Lower leg skin (tissue), 4 donors: ENCODE results near the gene SLC25A27. TPM values are rescaled to one million over a fixed set of nuclear protein-coding genes. Genes with fewer than 3 reads are reported as not detected.
A peak's percentile ranks its signal among the peaks of the same experiment; 100 is the strongest.
"Not testable (repeated sequence)": the region's sequence is repeated elsewhere in the genome, so short reads cannot be mapped to it uniquely, and the experiment has no call there.

Experiments
- DNase-seq, 2 donors: peaks; one replicate each; pipeline ENCODE4 v3.0.0-alpha.2; 2019; ENCODE audit warnings: low spot score in 2 of 2
- H3K4me3 ChIP-seq: fragments of 200-600 bp; sonication (generic); 2 replicates; pipeline ENCODE4 v1.5.1; 2017; ENCODE audit warnings: mild to moderate bottlenecking, low read depth; ENCODE audit not compliant: poor library complexity, severe bottlenecking
- POLR2A ChIP-seq, 2 donors: fragments of 450-650 bp; IDR thresholded peaks; one replicate each; pipeline ENCODE4 v1.6.1; 2016 to 2017; ENCODE audit warnings: antibody characterized with exemption in 2 of 2, mild to moderate bottlenecking in 1 of 2, moderate library complexity in 1 of 2
- WGBS, 2 donors: methylation state at CpG; one replicate each; pipeline ENCODE4 v1.1.5; 2018; 5-methylcytosine and 5-hydroxymethylcytosine counted together
- intact Hi-C: fragments of 100-400 bp; cut with DNase I; formaldehyde crosslinking; loops from one replicate; pipeline ENCODE4 v1.15.0; 2023; ENCODE audit warnings: low total_unique reads
- total RNA-seq, 4 donors: library from RNA; depleted of rRNA; stranded (reverse); fragments of >200 nt; gene quantifications; one replicate each; pipeline ENCODE4 v1.1.0, GENCODE V29; 2016
- TF ChIP-seq, protein P1 (sequence below), 3 donors: fragments of 450-650 bp; IDR thresholded peaks; one replicate each; pipeline ENCODE4 v1.5.1; 2016; ENCODE audit warnings: antibody characterized with exemption in 3 of 3, mild to moderate bottlenecking in 3 of 3, moderate library complexity in 2 of 3

SLC25A27 gene
- total RNA-seq, 4 donors from 2014 or later: 17.0 to 21.4 (median 18.8) TPM

DNA sequence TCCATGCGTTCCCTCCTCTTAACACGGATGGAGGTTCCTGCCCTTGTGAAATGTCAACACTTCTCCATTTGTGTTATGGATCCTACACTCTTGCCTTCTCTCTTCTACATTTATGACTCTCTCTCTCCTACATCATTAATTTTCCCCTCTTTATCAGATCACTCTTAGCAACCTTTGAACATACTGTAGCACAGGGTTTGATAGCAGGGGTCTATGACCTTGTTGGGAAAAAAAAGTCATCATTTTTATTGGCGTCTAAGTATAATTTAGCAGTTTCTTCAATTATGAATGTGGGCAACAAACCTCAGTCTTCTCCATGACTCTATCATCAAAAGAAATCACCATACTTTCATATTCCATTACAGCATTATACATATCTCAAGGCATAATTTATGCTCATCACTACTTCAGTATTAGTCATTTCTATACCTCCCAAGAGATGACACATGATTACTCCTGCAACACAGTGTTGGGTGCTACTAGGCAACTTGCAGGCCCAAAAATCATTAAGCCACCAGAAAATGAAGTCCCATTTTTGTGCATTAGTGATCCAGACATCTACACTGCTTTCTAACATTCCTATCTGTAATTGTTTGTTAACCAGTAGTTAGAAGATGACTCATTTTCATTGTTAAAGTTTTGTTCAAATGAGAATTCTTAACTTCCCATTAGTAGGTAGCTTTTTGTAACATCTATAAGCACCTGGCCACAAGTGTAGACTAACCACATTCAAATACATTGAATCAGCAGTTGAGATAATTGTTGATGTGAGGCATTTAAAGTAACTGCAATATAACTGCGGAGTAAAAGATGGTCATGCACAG, 9.6 kb upstream of the SLC25A27 start:
- TF ChIP-seq POLR2A (IDR thresholded peaks at IDR 0.05): no peak
- TF ChIP-seq, protein P1, sequence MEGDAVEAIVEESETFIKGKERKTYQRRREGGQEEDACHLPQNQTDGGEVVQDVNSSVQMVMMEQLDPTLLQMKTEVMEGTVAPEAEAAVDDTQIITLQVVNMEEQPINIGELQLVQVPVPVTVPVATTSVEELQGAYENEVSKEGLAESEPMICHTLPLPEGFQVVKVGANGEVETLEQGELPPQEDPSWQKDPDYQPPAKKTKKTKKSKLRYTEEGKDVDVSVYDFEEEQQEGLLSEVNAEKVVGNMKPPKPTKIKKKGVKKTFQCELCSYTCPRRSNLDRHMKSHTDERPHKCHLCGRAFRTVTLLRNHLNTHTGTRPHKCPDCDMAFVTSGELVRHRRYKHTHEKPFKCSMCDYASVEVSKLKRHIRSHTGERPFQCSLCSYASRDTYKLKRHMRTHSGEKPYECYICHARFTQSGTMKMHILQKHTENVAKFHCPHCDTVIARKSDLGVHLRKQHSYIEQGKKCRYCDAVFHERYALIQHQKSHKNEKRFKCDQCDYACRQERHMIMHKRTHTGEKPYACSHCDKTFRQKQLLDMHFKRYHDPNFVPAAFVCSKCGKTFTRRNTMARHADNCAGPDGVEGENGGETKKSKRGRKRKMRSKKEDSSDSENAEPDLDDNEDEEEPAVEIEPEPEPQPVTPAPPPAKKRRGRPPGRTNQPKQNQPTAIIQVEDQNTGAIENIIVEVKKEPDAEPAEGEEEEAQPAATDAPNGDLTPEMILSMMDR (IDR thresholded peaks at IDR 0.05): no peak

GRCh38 chr6:46645265-46645664, 7.5 kb upstream of the SLC25A27 start:
- TF ChIP-seq, protein P1 (IDR thresholded peaks at IDR 0.05): no peak
- no peak for TF ChIP-seq POLR2A (IDR thresholded peaks at IDR 0.05)
- WGBS, 2 donors: 85 to 92% methylated on average over 1 of the region's 1 CpG
- no peak overlapping the region for H3K4me3 ChIP-seq
- no peak for DNase-seq
- intact Hi-C loops: no loop called here

More for the DNA sequence above, 9.6 kb upstream of the SLC25A27 start:
- no peak for DNase-seq
- intact Hi-C loops: no loop called here
- no peak overlapping the region for H3K4me3 ChIP-seq
- WGBS, 2 donors: 83 to 89% methylated on average over 4 of the region's 4 CpGs

- DNase-seq, H3K4me3 ChIP-seq, intact Hi-C loops: not testable (repeated sequence)
- 82 to 90% methylated on average over 3 to 4 of the region's 4 CpGs for WGBS, 2 donors
Measured at GRCh38 chr6:46648108-46648507, 4.7 kb upstream of the SLC25A27 start.

- 52 to 58% methylated on average over 5 of the region's 5 CpGs for WGBS, 2 donors
- DNase-seq: no peak
- no peak overlapping the region for H3K4me3 ChIP-seq
- intact Hi-C loops: no loop called here
- TF ChIP-seq POLR2A (IDR thresholded peaks at IDR 0.05): no peak
- TF ChIP-seq, protein P1 (IDR thresholded peaks at IDR 0.05): no peak
Measured at GRCh38 chr6:46648869-46649492, 3.8 kb upstream of the SLC25A27 start.

- no peak for DNase-seq
- intact Hi-C loops: no loop called here
- TF ChIP-seq, protein P1 (IDR thresholded peaks at IDR 0.05): no peak
- TF ChIP-seq POLR2A (IDR thresholded peaks at IDR 0.05): no peak
- 56 to 60% methylated on average over 1 of the region's 1 CpG for WGBS, 2 donors
- no peak overlapping the region for H3K4me3 ChIP-seq
Measured at GRCh38 chr6:46651006-46651405, 1.8 kb upstream of the SLC25A27 start.

GRCh38 chr6:46651816-46652215, 959 bp upstream of the SLC25A27 start:
- intact Hi-C loops: no loop called here
- no peak for DNase-seq
- 19 to 22% methylated on average over 8 of the region's 8 CpGs for WGBS, 2 donors
- H3K4me3 ChIP-seq: peak overlapping the region; percentile 83
- no peak for TF ChIP-seq POLR2A (IDR thresholded peaks at IDR 0.05)
- TF ChIP-seq, protein P1 (IDR thresholded peaks at IDR 0.05): no peak
